ENCODE results near the gene ZNF117.
"Not testable (repeated sequence)": the region's sequence is repeated elsewhere in the genome, so short reads cannot be mapped to it uniquely, and the experiment has no call there.

The ZNF117 gene

GRCh38 chr7:64996305-64996704, 5.5 kb upstream of the ZNF117 start:
- no peak for DNase-seq

GRCh38 chr7:64993901-64994300, 3.1 kb upstream of the ZNF117 start:
- no peak for DNase-seq

- no peak for DNase-seq
Measured at GRCh38 chr7:64992971-64993370, 2.1 kb upstream of the ZNF117 start.

- DNase-seq, result no peak
Measured at GRCh38 chr7:64990216-64990615, 620 bp downstream of the ZNF117 start.

- DNase-seq, result no peak
Measured at GRCh38 chr7:64978497-64979203, 12.2 kb downstream of the ZNF117 start.

- no peak for DNase-seq
Measured at GRCh38 chr7:64965594-64965993, 25.2 kb downstream of the ZNF117 start.

GRCh38 chr7:64959072-64959747, 31.6 kb downstream of the ZNF117 start:
- no peak for DNase-seq

- DNase-seq, result no peak
Measured at GRCh38 chr7:64951250-64951848, 39.5 kb downstream of the ZNF117 start.

- DNase-seq, result not testable (repeated sequence)
Measured at GRCh38 chr7:64950673-64951072, 40.2 kb downstream of the ZNF117 start.

GRCh38 chr7:64948774-64949173, 42.1 kb downstream of the ZNF117 start:
- not testable (repeated sequence) for DNase-seq

GRCh38 chr7:64947252-64948000, 43.4 kb downstream of the ZNF117 start:
- peak; percentile 74 for DNase-seq

GRCh38 chr7:64946772-64947171, 44.1 kb downstream of the ZNF117 start:
- peak; percentile 66 for DNase-seq

GRCh38 chr7:64945503-64946175, 45.2 kb downstream of the ZNF117 start:
- DNase-seq, result no peak

- DNase-seq, result not testable (repeated sequence)
Measured at GRCh38 chr7:64944667-64945502, 46.0 kb downstream of the ZNF117 start.

- not testable (repeated sequence) for DNase-seq
Measured at GRCh38 chr7:64940021-64940420, 50.8 kb downstream of the ZNF117 start.

- no peak for DNase-seq
Measured at GRCh38 chr7:64938540-64938939, 52.3 kb downstream of the ZNF117 start.

GRCh38 chr7:64934478-64934877, 56.4 kb downstream of the ZNF117 start:
- no peak for DNase-seq

GRCh38 chr7:64928252-64929187, 62.3 kb downstream of the ZNF117 start:
- not testable (repeated sequence) for DNase-seq
